ENCODE measurements around the gene MUSTN1.

MUSTN1 gene

GRCh38 chr3:52811452-52812011, 23.3 kb downstream of the MUSTN1 start:
- no peaks in the 10 kb centered on the region for H3K9me3 Mint-ChIP-seq
- H3K4me1 Mint-ChIP-seq (ENCODE audit: low read depth), result peaks cover 4% of the 10 kb centered on the region

GRCh38 chr3:52810923-52811322, 23.9 kb downstream of the MUSTN1 start:
- Mint-ChIP-seq H3K9me3 (no peaks in the 10 kb centered on the region), H3K4me3 (no peak overlapping the region), H3K4me1 (ENCODE audit: low read depth) (peaks cover 4% of the 10 kb centered on the region), H3K27me3 (ENCODE audit: low read depth) (peaks cover 4% of the 10 kb centered on the region), H3K36me3 (ENCODE audit: low read depth) (no peaks in the 10 kb centered on the region), H3K27ac (no peak overlapping the region)

More at GRCh38 chr3:52811452-52812011, 23.3 kb downstream of the MUSTN1 start:
- Mint-ChIP-seq H3K27me3 (ENCODE audit: low read depth) (peaks cover 4% of the 10 kb centered on the region), H3K27ac (no peak overlapping the region), H3K36me3 (ENCODE audit: low read depth) (no peaks in the 10 kb centered on the region), H3K4me3 (no peak overlapping the region)

DNA sequence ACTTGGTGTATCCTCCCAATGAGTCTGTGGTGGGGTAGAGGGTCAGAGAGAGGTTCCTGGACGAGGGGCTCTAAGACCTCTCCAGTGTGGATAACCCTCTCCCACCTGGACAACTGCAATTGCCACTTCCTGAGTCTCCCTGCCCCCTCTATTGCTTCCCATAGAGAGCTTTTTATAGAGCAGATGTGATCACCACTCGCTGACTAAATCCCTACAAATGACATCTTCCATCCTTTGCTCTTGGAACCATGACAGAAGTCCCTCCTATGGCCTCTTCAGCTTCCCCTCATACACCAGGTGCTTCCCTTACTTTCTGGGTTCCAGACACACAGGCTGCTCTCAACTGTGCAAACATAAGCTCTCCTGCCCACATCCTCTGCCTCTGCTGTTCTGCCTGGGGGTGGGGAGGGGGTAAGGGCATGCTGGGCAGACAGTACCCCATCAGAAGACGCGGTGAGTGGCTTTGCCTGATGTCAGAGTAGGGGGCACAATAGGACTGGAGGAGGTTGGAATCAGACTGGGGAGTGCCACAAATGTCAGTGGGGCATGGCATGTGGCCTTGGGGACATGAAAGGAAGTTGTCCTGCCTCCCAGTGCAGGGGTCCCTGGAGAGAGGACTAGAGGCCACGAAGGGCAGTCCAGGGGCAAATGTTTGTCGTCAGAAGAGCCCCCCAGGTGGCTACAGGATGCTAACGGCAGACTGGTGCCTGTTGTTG, 25.0 kb downstream of the MUSTN1 start:
- no peaks in the 10 kb centered on the region for H3K9me3 Mint-ChIP-seq
- H3K36me3 Mint-ChIP-seq (ENCODE audit: low read depth), result no peaks in the 10 kb centered on the region
- H3K27me3 Mint-ChIP-seq (ENCODE audit: low read depth), result peaks cover 4% of the 10 kb centered on the region
- H3K27ac Mint-ChIP-seq, result no peak overlapping the region
- H3K4me1 Mint-ChIP-seq (ENCODE audit: low read depth), result peaks cover 4% of the 10 kb centered on the region
- no peak overlapping the region for H3K4me3 Mint-ChIP-seq

DNA sequence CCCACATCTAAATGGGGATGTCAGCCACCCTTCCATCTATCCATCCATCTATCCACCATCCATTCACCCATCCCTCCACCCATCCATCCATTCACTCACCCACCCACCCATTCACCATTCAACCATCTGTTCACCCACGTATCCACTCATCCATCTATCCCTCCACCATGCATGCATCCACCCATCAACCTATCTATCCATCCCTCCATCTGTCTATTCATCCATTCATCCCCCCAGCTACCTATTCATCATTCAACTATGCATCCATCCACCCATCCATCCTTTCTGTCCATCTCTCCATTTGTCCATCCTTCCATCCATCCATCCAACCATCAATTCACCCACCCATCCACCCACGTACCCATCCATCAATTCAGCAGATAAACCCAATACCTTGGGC, 25.7 kb downstream of the MUSTN1 start:
- Mint-ChIP-seq H3K9me3 (no peaks in the 10 kb centered on the region), H3K27ac (no peak overlapping the region), H3K36me3 (ENCODE audit: low read depth) (no peaks in the 10 kb centered on the region), H3K27me3 (ENCODE audit: low read depth) (peaks cover 4% of the 10 kb centered on the region), H3K4me3 (no peak overlapping the region), H3K4me1 (ENCODE audit: low read depth) (peaks cover 4% of the 10 kb centered on the region)

GRCh38 chr3:52805270-52806039, 29.4 kb downstream of the MUSTN1 start:
- H3K4me3 Mint-ChIP-seq, result no peak overlapping the region
- no peaks in the 10 kb centered on the region for H3K9me3 Mint-ChIP-seq
- no peaks in the 10 kb centered on the region for H3K36me3 Mint-ChIP-seq (ENCODE audit: low read depth)
- H3K27ac Mint-ChIP-seq, result no peak overlapping the region
- peaks cover 4% of the 10 kb centered on the region for H3K27me3 Mint-ChIP-seq (ENCODE audit: low read depth)
- peaks cover 4% of the 10 kb centered on the region for H3K4me1 Mint-ChIP-seq (ENCODE audit: low read depth)

- no peaks in the 10 kb centered on the region for H3K9me3 Mint-ChIP-seq
Measured at GRCh38 chr3:52801839-52802238, 33.0 kb downstream of the MUSTN1 start.

GRCh38 chr3:52800079-52800478, 34.7 kb downstream of the MUSTN1 start:
- Mint-ChIP-seq H3K36me3 (ENCODE audit: low read depth) (no peaks in the 10 kb centered on the region), H3K9me3 (no peaks in the 10 kb centered on the region), H3K4me1 (ENCODE audit: low read depth) (no peaks in the 10 kb centered on the region), H3K27me3 (ENCODE audit: low read depth) (no peaks in the 10 kb centered on the region), H3K4me3 (no peak overlapping the region), H3K27ac (no peak overlapping the region)

More at GRCh38 chr3:52801839-52802238, 33.0 kb downstream of the MUSTN1 start:
- H3K36me3 Mint-ChIP-seq (ENCODE audit: low read depth), result no peaks in the 10 kb centered on the region
- no peak overlapping the region for H3K4me3 Mint-ChIP-seq
- H3K4me1 Mint-ChIP-seq (ENCODE audit: low read depth), result no peaks in the 10 kb centered on the region
- no peaks in the 10 kb centered on the region for H3K27me3 Mint-ChIP-seq (ENCODE audit: low read depth)
- no peak overlapping the region for H3K27ac Mint-ChIP-seq

DNA sequence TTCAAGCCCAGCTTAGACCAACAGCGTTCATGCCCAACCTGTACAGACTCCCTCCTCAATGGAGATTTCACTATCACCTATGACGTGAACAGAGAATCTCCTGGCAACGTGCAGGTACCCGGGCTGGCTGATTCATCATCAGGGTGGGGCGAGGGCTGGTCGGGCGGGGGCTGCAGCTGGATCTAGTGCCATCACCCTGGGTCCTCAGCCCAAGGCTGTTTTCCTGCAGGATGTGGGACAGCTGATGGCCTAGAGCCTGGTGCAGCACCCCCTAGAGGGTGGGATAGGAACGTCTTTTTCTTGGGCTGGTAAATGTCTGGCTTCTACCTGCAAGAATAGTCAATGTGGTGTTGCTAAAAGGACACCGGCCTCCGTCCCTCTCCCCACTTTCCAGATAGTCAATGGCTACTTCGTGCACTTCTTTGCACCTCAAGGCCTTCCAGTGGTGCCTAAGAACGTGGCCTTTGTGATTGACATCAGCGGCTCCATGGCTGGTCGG, 35.8 kb downstream of the MUSTN1 start:
- H3K9me3 Mint-ChIP-seq, result no peaks in the 10 kb centered on the region
- no peaks in the 10 kb centered on the region for H3K27me3 Mint-ChIP-seq (ENCODE audit: low read depth)
- H3K4me1 Mint-ChIP-seq (ENCODE audit: low read depth), result no peaks in the 10 kb centered on the region
- no peaks in the 10 kb centered on the region for H3K36me3 Mint-ChIP-seq (ENCODE audit: low read depth)
- H3K27ac Mint-ChIP-seq, result no peak overlapping the region
- H3K4me3 Mint-ChIP-seq, result no peak overlapping the region

DNA sequence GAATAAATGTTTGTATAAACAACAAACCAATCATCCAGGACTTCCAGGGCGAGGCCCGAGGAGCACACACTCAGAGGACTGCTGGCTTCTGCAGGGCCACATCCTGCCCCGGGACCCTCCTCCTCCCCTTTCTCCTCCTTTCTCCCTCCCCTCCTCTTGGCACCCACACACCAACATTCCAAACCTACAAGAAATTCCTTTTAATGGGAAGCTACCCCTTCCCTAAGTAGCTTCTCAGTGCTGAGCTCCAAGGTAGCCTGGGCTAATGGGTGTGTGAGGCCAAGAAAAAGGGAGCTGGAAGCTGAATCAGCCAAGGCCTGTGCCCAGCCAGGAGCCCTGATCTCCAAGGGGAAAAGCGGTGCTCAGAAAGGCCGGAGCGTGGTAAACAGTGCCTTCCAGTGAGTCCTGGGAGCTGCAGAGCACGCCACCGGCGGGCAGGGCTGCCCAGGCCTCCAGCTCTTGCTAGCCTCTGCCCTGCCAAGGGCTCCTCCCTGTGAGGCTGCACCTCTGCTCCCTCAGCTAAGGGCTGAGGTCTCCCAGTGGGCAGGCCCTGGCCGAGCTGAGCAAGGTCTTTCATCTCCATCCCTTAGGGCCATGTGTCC, 36.3 kb downstream of the MUSTN1 start:
- H3K36me3 Mint-ChIP-seq (ENCODE audit: low read depth), result no peaks in the 10 kb centered on the region
- no peaks in the 10 kb centered on the region for H3K4me1 Mint-ChIP-seq (ENCODE audit: low read depth)
- H3K4me3 Mint-ChIP-seq, result no peak overlapping the region
- H3K27ac Mint-ChIP-seq, result no peak overlapping the region
- no peaks in the 10 kb centered on the region for H3K27me3 Mint-ChIP-seq (ENCODE audit: low read depth)
- H3K9me3 Mint-ChIP-seq, result no peaks in the 10 kb centered on the region

- Mint-ChIP-seq H3K27ac (no peak overlapping the region), H3K9me3 (no peaks in the 10 kb centered on the region), H3K36me3 (ENCODE audit: low read depth) (no peaks in the 10 kb centered on the region), H3K27me3 (ENCODE audit: low read depth) (no peaks in the 10 kb centered on the region), H3K4me1 (ENCODE audit: low read depth) (no peaks in the 10 kb centered on the region), H3K4me3 (no peak overlapping the region)
Measured at GRCh38 chr3:52796411-52796810, 38.4 kb downstream of the MUSTN1 start.

- no peak overlapping the region for H3K27ac Mint-ChIP-seq
- H3K36me3 Mint-ChIP-seq (ENCODE audit: low read depth), result no peaks in the 10 kb centered on the region
- no peaks in the 10 kb centered on the region for H3K4me1 Mint-ChIP-seq (ENCODE audit: low read depth)
- no peak overlapping the region for H3K4me3 Mint-ChIP-seq
- H3K9me3 Mint-ChIP-seq, result no peaks in the 10 kb centered on the region
- no peaks in the 10 kb centered on the region for H3K27me3 Mint-ChIP-seq (ENCODE audit: low read depth)
Measured at GRCh38 chr3:52795298-52795900, 39.4 kb downstream of the MUSTN1 start.

DNA sequence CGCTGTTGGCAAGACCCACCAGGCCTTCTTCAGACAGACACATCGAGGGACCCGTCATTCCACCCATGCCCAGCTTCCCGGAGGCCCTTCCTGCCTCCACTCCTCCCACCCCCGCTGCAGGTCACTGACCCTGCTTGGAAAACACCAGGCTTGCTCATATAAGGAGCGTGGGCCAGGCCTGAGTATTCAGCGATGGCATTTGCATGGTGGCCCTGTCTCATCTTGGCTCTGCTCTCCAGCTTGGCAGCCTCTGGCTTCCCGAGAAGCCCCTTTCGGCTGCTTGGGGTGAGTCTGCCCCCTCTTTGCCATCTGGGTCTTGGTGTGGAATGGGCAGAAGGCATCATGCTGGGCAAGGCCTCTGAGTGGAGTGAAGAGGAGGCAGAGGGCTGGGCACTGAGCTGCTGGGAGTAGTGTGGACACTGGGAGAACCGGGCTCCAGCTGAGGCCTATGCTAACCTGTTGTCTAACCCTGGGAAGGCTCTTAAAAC, 40.2 kb downstream of the MUSTN1 start, which contains the start of gene ITIH3:
ITIH3 (plus strand) TSS at position 185 of the 488 bp plus-strand sequence; CDS start at position 193, 8 bp downstream.
- H3K4me3 Mint-ChIP-seq, result no peak within 1 kb of the TSS
- H3K27me3 Mint-ChIP-seq (ENCODE audit: low read depth), result no peaks in the 10 kb centered on the region
- H3K27ac Mint-ChIP-seq, result no peak within 1 kb of the TSS
- no peaks in the 10 kb centered on the region for H3K4me1 Mint-ChIP-seq (ENCODE audit: low read depth)
- no peaks in the 10 kb centered on the region for H3K9me3 Mint-ChIP-seq
- no peaks in the 10 kb centered on the region for H3K36me3 Mint-ChIP-seq (ENCODE audit: low read depth)

GRCh38 chr3:52793702-52794611, 40.9 kb downstream of the MUSTN1 start:
- Mint-ChIP-seq H3K4me1 (ENCODE audit: low read depth) (no peaks in the 10 kb centered on the region), H3K27ac (no peak overlapping the region), H3K9me3 (no peaks in the 10 kb centered on the region), H3K36me3 (ENCODE audit: low read depth) (no peaks in the 10 kb centered on the region), H3K4me3 (no peak overlapping the region), H3K27me3 (ENCODE audit: low read depth) (no peaks in the 10 kb centered on the region)

Data from T-helper 1 cell treated with Interleukin-12 subunit alpha and Interleukin-12 subunit beta and Interleukin-4 antibody, amounts not matched to agents 30 μg/mL and 1 μg/mL, for 36 hours (primary cell).